GM12892 (cell line): ENCODE results near the gene NRXN3.

Source experiments
- POLR2A ChIP-seq: IDR thresholded peaks from 2 replicates; pipeline ENCODE4 v1.6.1; 2011; ENCODE audit warnings: low read depth, low read length, control low read depth
- POLR2AphosphoS5 ChIP-seq: IDR thresholded peaks from 2 replicates; pipeline ENCODE4 v1.6.1; 2011; ENCODE audit warnings: low read depth, low read length, control low read depth
- TAF1 ChIP-seq: IDR thresholded peaks from 2 replicates; pipeline ENCODE4 v1.6.1; 2011; ENCODE audit warnings: low read depth, mild to moderate bottlenecking, control low read depth, low read length, borderline replicate concordance

GRCh38 chr14:79613625-79614024, 1443.5 kb downstream of the NRXN3 start:
- TF ChIP-seq POLR2AphosphoS5 (no peak), POLR2A (no peak), TAF1 (no peak)
